Common myeloid progenitor, CD34-positive (primary cell): ENCODE measurements around the gene TRIM65.

ENCODE experiments used
- CTCF ChIA-PET: fragments of 350-600 bp; sonication (Branson Sonifier 250); formaldehyde crosslinking; loops from one replicate; lab custom pipeline; 2021; ENCODE audit warnings: antibody characterized with exemption; lab: Charles Lee
- POLR2A ChIA-PET: fragments of 350-600 bp; sonication (Branson Sonifier 250); formaldehyde crosslinking; loops from one replicate; lab custom pipeline; 2021; ENCODE audit warnings: antibody characterized with exemption; lab: Charles Lee
- DNase-seq, 3 donors: peaks; one replicate each; pipeline versions ENCODE4 v3.0.0 to v3.0.0-alpha.2; 2013
- H3K27ac ChIP-seq, 2 experiments: 1 replicate in 1 of 2; 2 replicates in 1 of 2; pipeline ENCODE4 v1.7.0; 2013; ENCODE audit warnings: inconsistent platforms in 2 of 2, low read length in 2 of 2, mild to moderate bottlenecking in 2 of 2, low read depth in 1 of 2, moderate library complexity in 1 of 2; ENCODE audit not compliant: severe bottlenecking in 2 of 2, insufficient read depth in 1 of 2, poor library complexity in 1 of 2
- H3K27me3 ChIP-seq, 5 experiments: replicated peaks in 2 of 5; 1 replicate in 3 of 5; 2 replicates in 2 of 5; pipeline versions ENCODE4 v1.6.1 to v1.7.0; 2013; ENCODE audit warnings: low read length in 4 of 5, mild to moderate bottlenecking in 2 of 5, moderate library complexity in 2 of 5, inconsistent platforms in 1 of 5; ENCODE audit not compliant: insufficient read depth in 5 of 5, control insufficient read depth in 4 of 5
- H3K36me3 ChIP-seq, 4 experiments: 1 replicate in 2 of 4; 2 replicates in 2 of 4; pipeline versions ENCODE4 v1.6.1 to v1.7.0; 2013; ENCODE audit warnings: low read length in 3 of 4, control low read depth in 1 of 4, mild to moderate bottlenecking in 1 of 4; ENCODE audit not compliant: control insufficient read depth in 4 of 4, insufficient read depth in 4 of 4
- H3K4me1 ChIP-seq, 4 experiments: 1 replicate in 3 of 4; 2 replicates in 1 of 4; pipeline versions ENCODE4 v1.6.1 to v1.7.1; 2013; ENCODE audit warnings: low read length in 3 of 4, mild to moderate bottlenecking in 3 of 4, control low read depth in 1 of 4, inconsistent platforms in 1 of 4, moderate library complexity in 1 of 4; ENCODE audit not compliant: control insufficient read depth in 4 of 4, insufficient read depth in 4 of 4; ENCODE audit errors: control extremely low read depth in 1 of 4
- H3K4me3 ChIP-seq, 7 experiments: 1 replicate in 4 of 7; 2 replicates in 3 of 7; pipeline versions ENCODE4 v1.5.1 to v1.7.0; 2013; ENCODE audit warnings: mild to moderate bottlenecking in 7 of 7, low read length in 6 of 7, moderate library complexity in 6 of 7, inconsistent platforms in 2 of 7, low read depth in 2 of 7, control low read depth in 1 of 7; ENCODE audit not compliant: insufficient read depth in 4 of 7, control insufficient read depth in 1 of 7; ENCODE audit errors: extremely low read depth in 1 of 7
- H3K9me3 ChIP-seq, 5 experiments: 1 replicate in 4 of 5; 2 replicates in 1 of 5; pipeline versions ENCODE4 v1.6.1 to v1.7.1; 2013; ENCODE audit warnings: low read length in 4 of 5, mild to moderate bottlenecking in 2 of 5, inconsistent platforms in 1 of 5, low read depth in 1 of 5, moderate library complexity in 1 of 5; ENCODE audit not compliant: control insufficient read depth in 4 of 5, insufficient read depth in 2 of 5; ENCODE audit errors: control extremely low read depth in 1 of 5
- WGBS: methylation state at CpG from one replicate; pipeline ENCODE4 v1.1.5; 2013; ENCODE audit not compliant: insufficient coverage; 5-methylcytosine and 5-hydroxymethylcytosine counted together

Gene TRIM65

GRCh38 chr17:75901727-75902126, 5.0 kb upstream of the TRIM65 start:
- no peak for DNase-seq
- POLR2A ChIA-PET: no interaction called here
- CTCF ChIA-PET: interaction anchor here (1.2 to 1.7 kb wide), 2 partner anchors 22 to 136 kb away, joined by 3 read pairs; partner anchors contain the start of gene GALK1
- H3K9me3 ChIP-seq: no peaks in the 10 kb centered on the region
- H3K27ac ChIP-seq: no peak overlapping the region
- H3K4me1 ChIP-seq: peaks cover 0 to 30% (median 23%) of the 10 kb centered on the region in 4 experiments
- 100% methylated on average over 12 of the region's 18 CpGs for WGBS
- no peaks in the 10 kb centered on the region for H3K27me3 ChIP-seq
- H3K36me3 ChIP-seq: peaks cover 4 to 50% (median 38%) of the 10 kb centered on the region in 4 experiments
- H3K4me3 ChIP-seq: no peak overlapping the region

GRCh38 chr17:75900691-75901533, 4.2 kb upstream of the TRIM65 start:
- DNase-seq: no peak
- Histone ChIP-seq H3K9me3 (no peaks in the 10 kb centered on the region), H3K27ac (peak overlapping the region in 1 of 2 experiments; percentile 15), H3K4me3 (no peak overlapping the region), H3K36me3 (peaks cover 4 to 50% (median 38%) of the 10 kb centered on the region in 4 experiments), H3K4me1 (peaks cover 0 to 27% (median 20%) of the 10 kb centered on the region in 4 experiments), H3K27me3 (no peaks in the 10 kb centered on the region)
- WGBS: 98% methylated on average over 10 of the region's 13 CpGs
- CTCF ChIA-PET: interaction anchor here (0.7 to 1.7 kb wide), 4 partner anchors 16 to 136 kb away, joined by 3 to 5 read pairs (median 3); partner anchors contain the start of genes GALK1 and WBP2
- POLR2A ChIA-PET: no interaction called here

GRCh38 chr17:75899767-75900468, 3.2 kb upstream of the TRIM65 start:
- Histone ChIP-seq H3K4me3 (no peak overlapping the region), H3K9me3 (no peaks in the 10 kb centered on the region), H3K4me1 (peaks cover 2 to 28% (median 26%) of the 10 kb centered on the region in 4 experiments), H3K27me3 (no peaks in the 10 kb centered on the region), H3K36me3 (peaks cover 4 to 50% (median 38%) of the 10 kb centered on the region in 4 experiments), H3K27ac (no peak overlapping the region)
- POLR2A ChIA-PET: no interaction called here
- CTCF ChIA-PET: interaction anchor here (0.7 to 15.2 kb wide), 4 partner anchors 15 to 110 kb away, joined by 3 to 173 read pairs (median 4); partner anchors contain the start of genes TRIM47 and WBP2
- DNase-seq: no peak
- WGBS: over 99% methylated on average over 13 of the region's 23 CpGs

- DNase-seq: no peak
- WGBS: 98% methylated on average over 11 of the region's 13 CpGs
- ChIA-PET POLR2A (no interaction called here), CTCF (interaction anchor here (1.3 to 15.2 kb wide), 3 partner anchors 14 to 23 kb away, joined by 3 to 173 read pairs (median 5); partner anchors contain the start of gene TRIM47)
- Histone ChIP-seq H3K4me3 (no peak overlapping the region), H3K27me3 (no peaks in the 10 kb centered on the region), H3K36me3 (peaks cover 4 to 50% (median 38%) of the 10 kb centered on the region in 4 experiments), H3K27ac (peak overlapping the region in 1 of 2 experiments; percentile 49), H3K9me3 (no peaks in the 10 kb centered on the region), H3K4me1 (peaks cover 2 to 31% (median 29%) of the 10 kb centered on the region in 4 experiments)
Observed at GRCh38 chr17:75899353-75899752, 2.6 kb upstream of the TRIM65 start.

GRCh38 chr17:75898791-75899190, 2.0 kb upstream of the TRIM65 start:
- H3K36me3 ChIP-seq: peaks cover 4 to 52% (median 41%) of the 10 kb centered on the region in 4 experiments
- POLR2A ChIA-PET: interaction anchor here (0.6 kb wide), 1 partner anchor 252 kb away, joined by 3 read pairs; no protein-coding TSS in a partner anchor
- peaks cover 2 to 28% (median 26%) of the 10 kb centered on the region in 4 experiments for H3K4me1 ChIP-seq
- DNase-seq: no peak
- H3K27ac ChIP-seq: no peak overlapping the region
- no peak overlapping the region for H3K4me3 ChIP-seq
- WGBS: 100% methylated on average over 11 of the region's 16 CpGs
- no peaks in the 10 kb centered on the region for H3K9me3 ChIP-seq
- no peaks in the 10 kb centered on the region for H3K27me3 ChIP-seq
- CTCF ChIA-PET: interaction anchor here (0.6 to 15.2 kb wide), 6 partner anchors 16 to 121 kb away, joined by 3 to 173 read pairs (median 3); partner anchors contain the start of gene TRIM47

- CTCF ChIA-PET: interaction anchor here (0.6 to 15.2 kb wide), 11 partner anchors 15 to 121 kb away, joined by 3 to 173 read pairs (median 3); partner anchors contain the start of genes TRIM47, UNC13D and WBP2
- POLR2A ChIA-PET: interaction anchor here (0.6 to 2.2 kb wide), 2 partner anchors 54 to 251 kb away, joined by 3 to 6 read pairs; partner anchors contain the start of gene UNC13D
- WGBS: 99% methylated on average over 8 of the region's 8 CpGs
- Histone ChIP-seq H3K36me3 (peaks cover 4 to 59% (median 44%) of the 10 kb centered on the region in 4 experiments), H3K9me3 (no peaks in the 10 kb centered on the region), H3K4me3 (no peak overlapping the region), H3K4me1 (peaks cover 2 to 25% (median 20%) of the 10 kb centered on the region in 4 experiments), H3K27ac (no peak overlapping the region), H3K27me3 (no peaks in the 10 kb centered on the region)
- DNase-seq: no peak
Observed at GRCh38 chr17:75898065-75898464, 1.3 kb upstream of the TRIM65 start.
